Caco-2 (cell line): ENCODE measurements around the gene IL1RAPL1. TPM values are rescaled to one million over a fixed set of nuclear protein-coding genes. Genes with fewer than 3 reads are reported as not detected.

Experiments used
- BruUV-seq: library from RNA; stranded (reverse); fragments of 400-500 nt; replicated peaks from 2 replicates; lab custom pipeline; 2021; lab: Mats Ljungman, UMichigan
- CTCF ChIA-PET: fragments of 300-600 bp; sonication (Branson Sonifier 250); formaldehyde crosslinking; loops from one replicate; lab custom pipeline; 2022; ENCODE audit warnings: antibody characterized with exemption; lab: Charles Lee
- POLR2A ChIA-PET: fragments of 300-600 bp; sonication (Branson Sonifier 250); formaldehyde crosslinking; loops from one replicate; lab custom pipeline; 2022; ENCODE audit warnings: antibody characterized with exemption; lab: Charles Lee
- DNase-seq, 2 experiments: peaks; one replicate each; pipeline versions ENCODE4 v3.0.0 to v3.0.0-alpha.2; 2020 to 2022
- H3K27me3 ChIP-seq: replicated peaks from 2 replicates; pipeline ENCODE4 v1.6.0; 2011; ENCODE audit warnings: low read length; ENCODE audit not compliant: control insufficient read depth, insufficient read depth
- H3K36me3 ChIP-seq: 2 replicates; pipeline ENCODE4 v1.5.1; 2011; ENCODE audit warnings: low read length; ENCODE audit not compliant: control insufficient read depth, insufficient read depth
- H3K4me1 ChIP-seq: fragments of 250-450 bp; sonication (Bioruptor Pico); 2 replicates; pipeline ENCODE4 v1.5.1; 2020; ENCODE audit warnings: mild to moderate bottlenecking
- H3K4me3 ChIP-seq: 2 replicates; pipeline ENCODE4 v1.5.1; 2011; ENCODE audit warnings: low read depth, mild to moderate bottlenecking, control low read depth, low read length
- H3K9me3 ChIP-seq: fragments of 250-450 bp; sonication (Bioruptor Pico); 2 replicates; pipeline ENCODE4 v1.5.1; 2020; ENCODE audit warnings: mild to moderate bottlenecking, moderate library complexity
- H3K27ac Mint-ChIP-seq: one replicate; pipeline ENCODE4 v1.8.0; 2022; ENCODE audit warnings: mixed read lengths; ENCODE audit not compliant: unreplicated experiment
- H3K27me3 Mint-ChIP-seq: one replicate; pipeline ENCODE4 v1.8.0; 2022; ENCODE audit warnings: mixed read lengths; ENCODE audit not compliant: insufficient read depth, unreplicated experiment
- H3K36me3 Mint-ChIP-seq: one replicate; pipeline ENCODE4 v1.8.0; 2022; ENCODE audit warnings: mild to moderate bottlenecking, mixed read lengths; ENCODE audit not compliant: insufficient read depth, unreplicated experiment
- H3K4me1 Mint-ChIP-seq: one replicate; pipeline ENCODE4 v1.8.0; 2022; ENCODE audit warnings: low read depth, mixed read lengths; ENCODE audit not compliant: unreplicated experiment
- H3K4me3 Mint-ChIP-seq: one replicate; pipeline ENCODE4 v1.8.0; 2022; ENCODE audit warnings: mild to moderate bottlenecking, moderate library complexity, mixed read lengths; ENCODE audit not compliant: unreplicated experiment
- H3K9me3 Mint-ChIP-seq: one replicate; pipeline ENCODE4 v1.8.0; 2022; ENCODE audit warnings: mixed read lengths; ENCODE audit not compliant: unreplicated experiment
- intact Hi-C: fragments of 100-400 bp; cut with micrococcal nuclease; formaldehyde crosslinking; loops from one replicate; pipeline ENCODE4 v1.10.0; 2022; ENCODE audit not compliant: unreplicated experiment
- total RNA-seq: library from RNA; stranded (reverse); gene quantifications from 2 replicates; pipeline ENCODE4 v1.2.3, GENCODE V29; 2022
- TF ChIP-seq, protein P1 (sequence below), 2 experiments: fragments of 200-600 bp in 1 of 2; IDR thresholded peaks; 1 replicate in 1 of 2; 2 replicates in 1 of 2; pipeline versions ENCODE4 v1.5.1 to v1.8.0; 2011 to 2022; ENCODE audit warnings: antibody characterized with exemption in 1 of 2, control low read depth in 1 of 2, inconsistent platforms in 1 of 2, low read depth in 1 of 2, low read length in 1 of 2, mild to moderate bottlenecking in 1 of 2, moderate library complexity in 1 of 2; ENCODE audit not compliant: insufficient read depth in 1 of 2, severe bottlenecking in 1 of 2, unreplicated experiment in 1 of 2

The IL1RAPL1 gene
- total RNA-seq, 1 experiment from 2014 or later: not detected

DNA sequence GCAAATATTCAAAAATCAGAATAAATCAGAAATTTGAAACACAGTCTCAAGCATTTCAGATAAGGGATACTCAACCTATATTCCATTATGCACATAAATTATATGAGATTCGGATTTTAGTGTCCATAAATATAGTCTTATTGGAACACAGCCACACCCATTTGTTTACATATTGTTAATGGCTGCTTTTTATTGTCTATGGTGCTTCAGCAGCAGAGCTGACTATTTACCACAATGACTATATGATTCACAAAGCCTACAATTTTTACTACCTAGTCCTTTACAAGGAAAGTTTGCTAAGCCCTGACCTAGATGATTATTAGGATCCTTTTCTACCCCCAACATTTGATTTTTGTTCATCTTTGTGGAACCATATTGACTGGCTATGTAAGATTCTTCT, 63.9 kb downstream of the IL1RAPL1 start:
- no peak overlapping the region for H3K27ac Mint-ChIP-seq
- H3K36me3 Mint-ChIP-seq: no peaks in the 10 kb centered on the region
- no TSS peak for BruUV-seq
- H3K4me1 Mint-ChIP-seq: no peaks in the 10 kb centered on the region
- no peaks in the 10 kb centered on the region for H3K27me3 Mint-ChIP-seq
- Histone ChIP-seq H3K9me3 (no peaks in the 10 kb centered on the region), H3K4me1 (no peaks in the 10 kb centered on the region), H3K27me3 (no peaks in the 10 kb centered on the region), H3K36me3 (no peaks in the 10 kb centered on the region), H3K4me3 (no peak overlapping the region)
- DNase-seq: no peak
- POLR2A ChIA-PET: no interaction called here
- intact Hi-C loops: no loop called here
- TF ChIP-seq, protein P1, sequence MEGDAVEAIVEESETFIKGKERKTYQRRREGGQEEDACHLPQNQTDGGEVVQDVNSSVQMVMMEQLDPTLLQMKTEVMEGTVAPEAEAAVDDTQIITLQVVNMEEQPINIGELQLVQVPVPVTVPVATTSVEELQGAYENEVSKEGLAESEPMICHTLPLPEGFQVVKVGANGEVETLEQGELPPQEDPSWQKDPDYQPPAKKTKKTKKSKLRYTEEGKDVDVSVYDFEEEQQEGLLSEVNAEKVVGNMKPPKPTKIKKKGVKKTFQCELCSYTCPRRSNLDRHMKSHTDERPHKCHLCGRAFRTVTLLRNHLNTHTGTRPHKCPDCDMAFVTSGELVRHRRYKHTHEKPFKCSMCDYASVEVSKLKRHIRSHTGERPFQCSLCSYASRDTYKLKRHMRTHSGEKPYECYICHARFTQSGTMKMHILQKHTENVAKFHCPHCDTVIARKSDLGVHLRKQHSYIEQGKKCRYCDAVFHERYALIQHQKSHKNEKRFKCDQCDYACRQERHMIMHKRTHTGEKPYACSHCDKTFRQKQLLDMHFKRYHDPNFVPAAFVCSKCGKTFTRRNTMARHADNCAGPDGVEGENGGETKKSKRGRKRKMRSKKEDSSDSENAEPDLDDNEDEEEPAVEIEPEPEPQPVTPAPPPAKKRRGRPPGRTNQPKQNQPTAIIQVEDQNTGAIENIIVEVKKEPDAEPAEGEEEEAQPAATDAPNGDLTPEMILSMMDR (IDR thresholded peaks at IDR 0.05; ENCODE audit: insufficient read depth in 1 of 2, low read depth in 1 of 2, low read length in 1 of 2, severe bottlenecking in 1 of 2, unreplicated experiment in 1 of 2): no peak
- H3K4me3 Mint-ChIP-seq: no peak overlapping the region
- no peaks in the 10 kb centered on the region for H3K9me3 Mint-ChIP-seq
- CTCF ChIA-PET: no interaction called here

DNA sequence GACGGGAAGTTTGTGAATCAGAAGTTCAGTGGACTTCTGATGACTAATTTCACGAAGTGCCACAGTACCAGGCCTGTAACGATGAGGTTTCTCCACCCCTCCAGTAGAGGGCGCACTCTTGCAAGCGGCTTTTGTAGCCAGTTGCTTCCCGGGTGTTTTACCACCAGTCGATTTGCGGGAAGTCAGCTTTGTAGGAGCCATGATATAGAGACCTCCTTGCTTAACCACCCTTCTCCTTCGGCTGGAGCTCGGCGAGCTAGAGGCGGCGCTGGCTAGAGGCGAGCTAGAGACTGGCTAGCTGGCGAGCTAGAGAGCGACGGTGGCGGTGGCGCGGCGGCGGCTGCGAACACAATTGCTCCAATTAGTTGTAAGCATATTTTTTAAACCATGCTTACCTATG, 72.0 kb downstream of the IL1RAPL1 start:
- Mint-ChIP-seq H3K9me3 (no peaks in the 10 kb centered on the region), H3K36me3 (no peaks in the 10 kb centered on the region), H3K27ac (no peak overlapping the region), H3K4me1 (no peaks in the 10 kb centered on the region), H3K27me3 (no peaks in the 10 kb centered on the region), H3K4me3 (no peak overlapping the region)
- Histone ChIP-seq H3K4me1 (no peaks in the 10 kb centered on the region), H3K36me3 (no peaks in the 10 kb centered on the region), H3K4me3 (no peak overlapping the region), H3K9me3 (no peaks in the 10 kb centered on the region), H3K27me3 (no peaks in the 10 kb centered on the region)
- POLR2A ChIA-PET: no interaction called here
- DNase-seq: peak in 1 of 2 experiments; percentile 5
- CTCF ChIA-PET: no interaction called here
- TF ChIP-seq, protein P1 (IDR thresholded peaks at IDR 0.05; ENCODE audit: insufficient read depth in 1 of 2, low read depth in 1 of 2, low read length in 1 of 2, severe bottlenecking in 1 of 2, unreplicated experiment in 1 of 2): peak in 1 of 2 experiments; percentile 29
- intact Hi-C loops: no loop called here
- BruUV-seq: no TSS peak

DNA sequence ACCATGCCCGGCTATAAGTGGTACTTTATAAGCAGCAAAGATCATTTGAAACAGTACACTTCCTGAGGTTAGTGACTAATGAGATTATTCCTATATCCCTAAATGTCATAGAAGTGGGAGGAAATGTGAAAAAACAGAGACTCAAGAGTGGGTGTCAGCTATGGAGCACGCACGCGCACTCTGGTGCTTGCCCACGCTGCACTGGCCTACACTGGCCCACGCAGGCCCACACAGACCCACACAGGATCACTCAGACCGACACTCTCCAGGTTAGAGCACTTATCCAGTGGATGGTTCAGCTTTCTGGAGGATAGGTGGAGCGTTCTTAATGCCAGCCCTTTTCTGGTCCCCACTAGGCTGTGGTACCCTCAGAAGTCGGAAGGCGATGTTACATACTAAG, 78.5 kb downstream of the IL1RAPL1 start:
- Histone ChIP-seq H3K27me3 (no peaks in the 10 kb centered on the region), H3K36me3 (no peaks in the 10 kb centered on the region), H3K4me1 (no peaks in the 10 kb centered on the region), H3K9me3 (no peaks in the 10 kb centered on the region), H3K4me3 (no peak overlapping the region)
- Mint-ChIP-seq H3K27ac (no peak overlapping the region), H3K9me3 (no peaks in the 10 kb centered on the region), H3K36me3 (no peaks in the 10 kb centered on the region), H3K4me1 (no peaks in the 10 kb centered on the region), H3K4me3 (no peak overlapping the region), H3K27me3 (peaks cover 3% of the 10 kb centered on the region)
- intact Hi-C loops: no loop called here
- ChIA-PET CTCF (no interaction called here), POLR2A (no interaction called here)
- BruUV-seq: no TSS peak
- DNase-seq: no peak
- TF ChIP-seq, protein P1 (IDR thresholded peaks at IDR 0.05; ENCODE audit: insufficient read depth in 1 of 2, low read depth in 1 of 2, low read length in 1 of 2, severe bottlenecking in 1 of 2, unreplicated experiment in 1 of 2): no peak
